Measurements from ENCODE around the gene NXPE4. TPM values are rescaled to one million over a fixed set of nuclear protein-coding genes. Genes with fewer than 3 reads are reported as not detected.
"Not testable (repeated sequence)": the region's sequence is repeated elsewhere in the genome, so short reads cannot be mapped to it uniquely, and the experiment has no call there.

NXPE4 gene
- total RNA-seq, 1 experiment from 2014 or later: not detected

- BruUV-seq (replicated peaks): no TSS peak
- H3K36me3 Mint-ChIP-seq (ENCODE audit: insufficient read depth, unreplicated experiment): no peaks in the 10 kb centered on the region
- no peaks in the 10 kb centered on the region for H3K36me3 ChIP-seq (ENCODE audit: control insufficient read depth, insufficient read depth, low read length)
- no peaks in the 10 kb centered on the region for H3K27me3 Mint-ChIP-seq (ENCODE audit: insufficient read depth, unreplicated experiment)
- no peaks in the 10 kb centered on the region for H3K9me3 Mint-ChIP-seq (ENCODE audit: unreplicated experiment)
- H3K4me1 Mint-ChIP-seq (ENCODE audit: low read depth, unreplicated experiment): no peaks in the 10 kb centered on the region
- POLR2A ChIA-PET: no interaction called here
- no peak overlapping the region for H3K4me3 Mint-ChIP-seq (ENCODE audit: unreplicated experiment)
- H3K9me3 ChIP-seq: peaks cover 37% of the 10 kb centered on the region
- TF ChIP-seq CTCF (IDR thresholded peaks at IDR 0.05; ENCODE audit: insufficient read depth in 1 of 2, low read depth in 1 of 2, low read length in 1 of 2, severe bottlenecking in 1 of 2, unreplicated experiment in 1 of 2): no peak
- H3K4me1 ChIP-seq: no peaks in the 10 kb centered on the region
- intact Hi-C loops (cut with micrococcal nuclease; ENCODE audit: unreplicated experiment): no loop called here
- no peak overlapping the region for H3K4me3 ChIP-seq (ENCODE audit: low read depth, low read length)
- no peak overlapping the region for H3K27ac Mint-ChIP-seq (ENCODE audit: unreplicated experiment)
- DNase-seq: no peak
- CTCF ChIA-PET: no interaction called here
- H3K27me3 ChIP-seq (replicated peaks; ENCODE audit: control insufficient read depth, insufficient read depth, low read length): no peaks in the 10 kb centered on the region
Observed at GRCh38 chr11:114610550-114610949, 15.0 kb upstream of the NXPE4 start.

DNA sequence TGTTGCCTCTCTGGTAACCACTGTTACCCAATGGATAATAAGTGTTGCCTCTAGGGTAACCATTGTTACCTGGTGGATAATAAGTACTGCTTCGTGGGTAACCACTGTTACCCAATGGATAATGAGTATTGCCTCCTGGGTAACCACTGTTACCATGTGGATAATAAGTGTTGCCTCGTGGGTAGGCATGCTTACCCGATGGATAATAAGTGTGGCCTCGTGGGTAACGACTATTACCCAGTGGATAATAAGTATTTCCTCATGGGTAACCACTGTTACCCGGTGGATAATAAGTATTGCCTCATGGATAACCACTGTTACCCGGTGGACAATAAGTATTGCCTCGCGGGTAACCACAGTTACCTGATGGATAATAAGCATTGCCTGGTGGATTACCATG is 13.8 kb upstream of the NXPE4 start:
- ChIA-PET POLR2A (no interaction called here), CTCF (no interaction called here)
- Mint-ChIP-seq H3K9me3 (ENCODE audit: unreplicated experiment) (no peaks in the 10 kb centered on the region), H3K36me3 (ENCODE audit: insufficient read depth, unreplicated experiment) (no peaks in the 10 kb centered on the region), H3K27ac (ENCODE audit: unreplicated experiment) (no peak overlapping the region), H3K4me3 (ENCODE audit: unreplicated experiment) (no peak overlapping the region), H3K27me3 (ENCODE audit: insufficient read depth, unreplicated experiment) (no peaks in the 10 kb centered on the region), H3K4me1 (ENCODE audit: low read depth, unreplicated experiment) (no peaks in the 10 kb centered on the region)
- BruUV-seq (replicated peaks): no TSS peak
- Histone ChIP-seq H3K36me3 (ENCODE audit: control insufficient read depth, insufficient read depth, low read length) (no peaks in the 10 kb centered on the region), H3K4me3 (ENCODE audit: low read depth, low read length) (no peak overlapping the region), H3K27me3 (replicated peaks; ENCODE audit: control insufficient read depth, insufficient read depth, low read length) (no peaks in the 10 kb centered on the region), H3K4me1 (no peaks in the 10 kb centered on the region), H3K9me3 (peaks cover 34% of the 10 kb centered on the region)
- TF ChIP-seq CTCF (IDR thresholded peaks at IDR 0.05; ENCODE audit: insufficient read depth in 1 of 2, low read depth in 1 of 2, low read length in 1 of 2, severe bottlenecking in 1 of 2, unreplicated experiment in 1 of 2): no peak
- no peak for DNase-seq
- intact Hi-C loops (cut with micrococcal nuclease; ENCODE audit: unreplicated experiment): loop anchor here (5.0 kb wide), 1 partner anchor 267 kb away; no protein-coding TSS in a partner anchor

DNA sequence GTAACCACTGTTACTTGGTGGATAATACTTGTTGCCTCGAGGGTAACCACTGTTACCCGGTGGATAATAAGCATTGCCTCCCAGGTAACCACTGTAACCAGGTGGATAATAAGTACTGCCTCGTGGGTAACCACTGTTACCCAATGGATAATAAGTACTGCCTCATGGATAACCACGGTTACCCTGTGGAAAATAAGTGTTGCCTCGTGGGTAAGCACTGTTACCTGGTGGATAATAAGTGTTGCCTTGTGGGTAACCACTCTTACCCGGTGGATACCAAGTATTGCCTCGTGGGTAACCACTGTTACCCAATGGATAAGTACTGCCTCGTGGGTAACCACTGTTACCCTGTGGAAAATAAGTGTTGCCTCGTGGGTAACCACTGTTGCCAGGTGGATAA is 13.0 kb upstream of the NXPE4 start:
- H3K4me1 ChIP-seq; H3K27ac Mint-ChIP-seq (ENCODE audit: unreplicated experiment); H3K4me1 Mint-ChIP-seq (ENCODE audit: low read depth, unreplicated experiment); H3K4me3 Mint-ChIP-seq (ENCODE audit: unreplicated experiment); BruUV-seq (replicated peaks); DNase-seq; POLR2A ChIA-PET; H3K27me3 ChIP-seq (replicated peaks; ENCODE audit: control insufficient read depth, insufficient read depth, low read length); H3K4me3 ChIP-seq (ENCODE audit: low read depth, low read length); CTCF ChIA-PET; H3K27me3 Mint-ChIP-seq (ENCODE audit: insufficient read depth, unreplicated experiment); H3K36me3 ChIP-seq (ENCODE audit: control insufficient read depth, insufficient read depth, low read length); H3K9me3 Mint-ChIP-seq (ENCODE audit: unreplicated experiment); H3K36me3 Mint-ChIP-seq (ENCODE audit: insufficient read depth, unreplicated experiment): not testable (repeated sequence)
- H3K9me3 ChIP-seq: peaks cover 27% of the 10 kb centered on the region
- intact Hi-C loops (cut with micrococcal nuclease; ENCODE audit: unreplicated experiment): loop anchor here (5.0 kb wide), 1 partner anchor 266 kb away; no protein-coding TSS in a partner anchor

All from Caco-2 (cell line).